H1 (cell line): ENCODE measurements around the gene VMP1. TPM values are rescaled to one million over a fixed set of nuclear protein-coding genes. Genes with fewer than 3 reads are reported as not detected.

Source experiments
- CBX8 ChIP-seq: fragments of 300-800, 300-1000 bp; sonication (generic); IDR thresholded peaks from 2 replicates; pipeline ENCODE4 v1.7.1; 2016; ENCODE audit warnings: low read depth, low read length, borderline replicate concordance
- GABPA ChIP-seq: IDR thresholded peaks from 2 replicates; pipeline ENCODE4 v1.6.1; 2011; ENCODE audit warnings: mild to moderate bottlenecking, low read length, moderate library complexity, borderline replicate concordance; ENCODE audit not compliant: insufficient read depth
- GTF2F1 ChIP-seq: IDR thresholded peaks from 2 replicates; pipeline ENCODE4 v1.6.1; 2012; ENCODE audit warnings: low read depth, low read length, improper control_type of control experiment, borderline replicate concordance
- MAFK ChIP-seq: IDR thresholded peaks from 2 replicates; pipeline ENCODE4 v1.6.1; 2012; ENCODE audit warnings: low read depth, mild to moderate bottlenecking, improper control_type of control experiment, low read length
- SP4 ChIP-seq: IDR thresholded peaks from 2 replicates; pipeline ENCODE4 v1.6.1; 2012; ENCODE audit warnings: low read length, inconsistent platforms
- TAF7 ChIP-seq: optimal IDR thresholded peaks from 2 replicates; pipeline ENCODE3; 2011; ENCODE audit warnings: low read depth, mild to moderate bottlenecking, inconsistent platforms, low read length, moderate library complexity, borderline replicate concordance
- polyA plus RNA-seq, 7 experiments: library from polyadenylated mRNA; depleted of rRNA in 3 of 7; stranded (reverse) in 5 of 7; unstranded in 2 of 7; fragments of >200 nt in 5 of 7; fragments of 200-250 nt in 2 of 7; gene quantifications; 1 replicate in 5 of 7; 2 replicates in 1 of 7; 4 replicates in 1 of 7; pipeline versions ENCODE4 v1.2.1 to v1.2.3, GENCODE V29; 2011 to 2013; ENCODE audit warnings: missing spikeins in 2 of 7, mixed read lengths in 2 of 7
- total RNA-seq: library from RNA; stranded (reverse); fragmentation: NEBNext Ultra II Directional; extraction: Animal tissue kit (Norgen Biotek cat#: 25700); gene quantifications from 2 replicates; pipeline ENCODE4 v1.2.1, GENCODE V29; 2021

Gene VMP1
- total and polyA plus RNA-seq, 2 of the 8 experiments (the other 6 are each of a cell fraction or from before 2014, with no cell fraction given) = 45.0 to 92.7 TPM

DNA sequence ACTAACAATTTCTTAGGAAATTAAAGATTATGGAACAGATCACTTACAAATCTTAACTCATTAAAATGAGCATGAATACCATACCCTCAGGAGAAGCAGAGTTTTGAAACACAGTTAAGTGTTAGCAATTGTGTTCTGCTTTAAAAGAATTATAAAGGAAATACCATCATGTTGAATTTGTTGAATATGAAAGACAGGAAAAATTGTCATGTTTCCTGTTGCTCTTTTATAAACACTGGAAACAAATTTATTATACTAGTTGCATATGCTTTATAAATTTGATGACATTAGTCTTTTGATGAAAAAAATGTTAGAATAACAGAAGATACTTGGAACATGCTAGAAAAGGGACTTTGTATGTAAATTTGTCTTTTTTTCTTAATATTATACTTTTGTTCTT is 59.7 kb downstream of the VMP1 start (continued):
- TF ChIP-seq GABPA = no peak
- TF ChIP-seq TAF7 = no peak
- TF ChIP-seq SP4 = no peak
- no peak for TF ChIP-seq CBX8
- no peak for TF ChIP-seq GTF2F1
- TF ChIP-seq MAFK = no peak
